ENCODE results near the gene SLC1A5.

GRCh38 chr19:46824890-46825730 is 36.7 kb upstream of the SLC1A5 start:
- TF ChIP-seq, protein P1, sequence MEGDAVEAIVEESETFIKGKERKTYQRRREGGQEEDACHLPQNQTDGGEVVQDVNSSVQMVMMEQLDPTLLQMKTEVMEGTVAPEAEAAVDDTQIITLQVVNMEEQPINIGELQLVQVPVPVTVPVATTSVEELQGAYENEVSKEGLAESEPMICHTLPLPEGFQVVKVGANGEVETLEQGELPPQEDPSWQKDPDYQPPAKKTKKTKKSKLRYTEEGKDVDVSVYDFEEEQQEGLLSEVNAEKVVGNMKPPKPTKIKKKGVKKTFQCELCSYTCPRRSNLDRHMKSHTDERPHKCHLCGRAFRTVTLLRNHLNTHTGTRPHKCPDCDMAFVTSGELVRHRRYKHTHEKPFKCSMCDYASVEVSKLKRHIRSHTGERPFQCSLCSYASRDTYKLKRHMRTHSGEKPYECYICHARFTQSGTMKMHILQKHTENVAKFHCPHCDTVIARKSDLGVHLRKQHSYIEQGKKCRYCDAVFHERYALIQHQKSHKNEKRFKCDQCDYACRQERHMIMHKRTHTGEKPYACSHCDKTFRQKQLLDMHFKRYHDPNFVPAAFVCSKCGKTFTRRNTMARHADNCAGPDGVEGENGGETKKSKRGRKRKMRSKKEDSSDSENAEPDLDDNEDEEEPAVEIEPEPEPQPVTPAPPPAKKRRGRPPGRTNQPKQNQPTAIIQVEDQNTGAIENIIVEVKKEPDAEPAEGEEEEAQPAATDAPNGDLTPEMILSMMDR (IDR thresholded peaks at IDR 0.05; ENCODE audit: insufficient read depth, low read depth, low read length): no peak
- no peak for TF ChIP-seq EZH2 (IDR thresholded peaks at IDR 0.05; ENCODE audit: insufficient read depth, low read length)
